ENCODE data around the gene INCA1.

Gene INCA1

DNA sequence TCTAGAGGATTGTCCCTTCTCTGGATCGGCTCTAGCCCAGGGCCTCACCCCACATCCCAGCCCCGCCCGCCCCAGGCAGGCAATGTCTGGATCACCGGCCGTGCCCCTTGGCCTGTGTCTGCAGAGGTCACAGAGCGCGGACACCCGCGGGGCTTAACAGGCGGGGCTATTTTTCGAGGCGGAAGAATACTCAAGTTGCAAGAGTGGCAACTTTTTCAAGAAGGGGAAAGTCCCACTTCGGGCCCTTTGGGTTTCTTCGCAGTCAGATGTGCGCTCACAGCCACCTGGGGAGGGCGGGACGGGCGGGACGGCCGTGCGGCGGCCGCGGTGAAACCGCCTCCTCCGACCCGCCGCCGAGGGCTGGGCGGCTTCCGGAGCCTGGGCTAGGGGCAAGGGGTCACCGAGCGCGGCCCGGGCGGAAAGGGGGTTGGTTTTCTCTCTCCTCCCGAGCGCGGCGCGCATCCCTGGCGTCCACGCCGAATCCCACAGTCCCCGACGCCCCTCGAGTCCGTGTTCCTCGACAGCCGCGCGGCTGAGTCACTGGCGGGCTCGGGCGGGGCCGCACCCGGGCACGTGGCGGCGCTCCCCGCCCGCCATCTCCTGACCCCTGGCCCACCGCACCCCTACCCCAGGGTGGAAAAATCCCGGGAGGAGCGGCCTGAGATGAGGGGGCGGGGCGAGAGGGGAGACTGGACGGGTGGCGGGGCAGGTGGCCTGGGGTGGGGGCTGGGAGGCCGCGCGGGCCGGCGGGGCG is 47.8 kb downstream of the INCA1 start:
- H3K4me1 ChIP-seq (ENCODE audit: control insufficient read depth, low read length) = peaks cover 46% of the 10 kb centered on the region
- TF ChIP-seq, protein P1, sequence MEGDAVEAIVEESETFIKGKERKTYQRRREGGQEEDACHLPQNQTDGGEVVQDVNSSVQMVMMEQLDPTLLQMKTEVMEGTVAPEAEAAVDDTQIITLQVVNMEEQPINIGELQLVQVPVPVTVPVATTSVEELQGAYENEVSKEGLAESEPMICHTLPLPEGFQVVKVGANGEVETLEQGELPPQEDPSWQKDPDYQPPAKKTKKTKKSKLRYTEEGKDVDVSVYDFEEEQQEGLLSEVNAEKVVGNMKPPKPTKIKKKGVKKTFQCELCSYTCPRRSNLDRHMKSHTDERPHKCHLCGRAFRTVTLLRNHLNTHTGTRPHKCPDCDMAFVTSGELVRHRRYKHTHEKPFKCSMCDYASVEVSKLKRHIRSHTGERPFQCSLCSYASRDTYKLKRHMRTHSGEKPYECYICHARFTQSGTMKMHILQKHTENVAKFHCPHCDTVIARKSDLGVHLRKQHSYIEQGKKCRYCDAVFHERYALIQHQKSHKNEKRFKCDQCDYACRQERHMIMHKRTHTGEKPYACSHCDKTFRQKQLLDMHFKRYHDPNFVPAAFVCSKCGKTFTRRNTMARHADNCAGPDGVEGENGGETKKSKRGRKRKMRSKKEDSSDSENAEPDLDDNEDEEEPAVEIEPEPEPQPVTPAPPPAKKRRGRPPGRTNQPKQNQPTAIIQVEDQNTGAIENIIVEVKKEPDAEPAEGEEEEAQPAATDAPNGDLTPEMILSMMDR (IDR thresholded peaks at IDR 0.05; ENCODE audit: low read depth, low read length, poor library complexity, severe bottlenecking) = no peak
- no peak for TF ChIP-seq EZH2phosphoT487 (IDR thresholded peaks at IDR 0.05; ENCODE audit: borderline replicate concordance, low read length)

DNA sequence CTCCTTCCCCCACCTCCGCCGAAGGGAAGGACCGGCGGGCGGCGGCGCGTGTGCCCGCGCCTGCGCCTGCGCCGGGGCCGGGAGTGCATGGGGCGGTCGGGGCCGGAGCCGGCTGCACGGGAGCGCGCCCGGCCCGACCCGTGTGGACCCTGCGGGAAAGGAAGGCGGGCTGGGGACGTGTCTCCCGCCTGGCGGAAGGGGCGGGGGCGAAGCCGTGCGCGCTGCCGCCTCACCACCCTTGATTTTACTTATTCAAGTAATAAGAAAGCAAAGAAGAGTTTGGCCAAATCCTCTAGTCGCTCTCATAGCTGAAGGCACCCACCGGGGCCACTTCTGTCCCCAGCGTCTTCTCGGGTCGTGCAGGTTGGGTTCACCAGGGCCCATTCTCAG is 48.4 kb downstream of the INCA1 start:
- H3F3A ChIP-seq (ENCODE audit: control insufficient read depth, insufficient read depth) = peaks cover 43% of the 10 kb centered on the region

More for the DNA sequence above, 47.8 kb downstream of the INCA1 start:
- Histone ChIP-seq H3K9me3 (ENCODE audit: control insufficient read depth, insufficient read depth, low read length) (no peaks in the 10 kb centered on the region), H4K20me1 (ENCODE audit: control insufficient read depth, insufficient read depth, low read depth, low read length) (peaks cover 13% of the 10 kb centered on the region; the same call in 1 of the 2 replicates), H3K27me3 (ENCODE audit: control insufficient read depth, low read length) (no peaks in the 10 kb centered on the region), H3F3A (ENCODE audit: control insufficient read depth, insufficient read depth) (peaks cover 37% of the 10 kb centered on the region), H3K4me3 (ENCODE audit: low read length) (peak overlapping the region; percentile 93), H3K4me2 (ENCODE audit: low read length) (peak overlapping the region; percentile 94), H3K27ac (ENCODE audit: low read depth, low read length) (peak overlapping the region; percentile 99), H3K36me3 (ENCODE audit: control insufficient read depth, low read length) (peaks cover 40% of the 10 kb centered on the region), H3K9me2 (replicated peaks; ENCODE audit: control insufficient read depth, low read length) (no peaks in the 10 kb centered on the region), H3K79me2 (ENCODE audit: control insufficient read depth, low read length) (peaks cover 49% of the 10 kb centered on the region)

DNA sequence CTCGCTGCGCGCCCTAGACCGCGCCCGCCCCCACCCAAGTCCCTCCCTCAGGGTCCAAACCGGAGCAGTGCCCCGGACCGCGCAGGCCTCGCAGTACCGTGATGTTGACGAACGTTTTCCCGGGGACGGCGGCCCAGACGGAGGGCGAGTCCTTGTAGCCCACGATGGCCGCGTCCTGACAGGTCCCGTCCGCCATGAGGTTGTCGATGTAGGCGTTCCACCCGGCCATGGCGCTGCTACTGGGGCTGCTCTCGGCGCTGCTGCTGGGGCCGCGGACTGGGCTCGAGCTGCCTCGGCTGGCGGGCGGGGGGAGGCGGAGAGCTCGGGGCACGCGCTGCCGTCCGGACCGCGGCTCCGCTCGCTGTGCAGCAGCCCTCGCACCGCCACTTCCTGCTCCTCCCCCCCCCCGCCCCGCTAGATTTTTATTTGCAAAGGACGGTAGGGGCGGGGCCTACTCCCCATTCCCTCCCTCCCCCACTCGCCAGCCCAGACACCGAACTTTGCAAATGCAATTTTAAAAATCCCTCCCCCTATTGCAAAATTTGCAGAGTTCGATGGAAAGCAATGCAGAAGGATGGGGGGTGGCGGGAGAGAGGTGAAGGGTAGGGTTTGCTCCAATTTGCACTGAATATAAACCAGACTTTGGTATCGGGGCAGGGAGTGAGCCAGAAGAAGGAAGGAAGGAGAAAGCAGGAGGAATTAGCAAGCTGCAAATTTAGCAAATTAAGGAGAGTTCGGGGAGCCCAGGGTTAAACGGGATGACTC is 49.0 kb downstream of the INCA1 start, which contains the start of gene PFN1:
Gene PFN1 (minus strand): TSS at position 365 of the 765 bp plus-strand sequence. CDS start 136 bp downstream, at position 229.
- H3K9me3 ChIP-seq (ENCODE audit: control insufficient read depth, insufficient read depth, low read length) = no peaks in the 10 kb centered on the region

More for the DNA sequence above, 48.4 kb downstream of the INCA1 start:
- H3K9me2 ChIP-seq (replicated peaks; ENCODE audit: control insufficient read depth, low read length) = no peaks in the 10 kb centered on the region
- peaks cover 45% of the 10 kb centered on the region for H3K36me3 ChIP-seq (ENCODE audit: control insufficient read depth, low read length)
- TF ChIP-seq, protein P1 (IDR thresholded peaks at IDR 0.05; ENCODE audit: low read depth, low read length, poor library complexity, severe bottlenecking) = no peak
- TF ChIP-seq EZH2phosphoT487 (IDR thresholded peaks at IDR 0.05; ENCODE audit: borderline replicate concordance, low read length) = no peak
- peak overlapping the region; percentile 93 for H3K4me3 ChIP-seq (ENCODE audit: low read length)
- H3K9me3 ChIP-seq (ENCODE audit: control insufficient read depth, insufficient read depth, low read length) = no peaks in the 10 kb centered on the region
- peaks cover 55% of the 10 kb centered on the region for H3K79me2 ChIP-seq (ENCODE audit: control insufficient read depth, low read length)
- peaks cover 13% of the 10 kb centered on the region; the same call in 1 of the 2 replicates for H4K20me1 ChIP-seq (ENCODE audit: control insufficient read depth, insufficient read depth, low read depth, low read length)
- H3K4me1 ChIP-seq (ENCODE audit: control insufficient read depth, low read length) = peaks cover 52% of the 10 kb centered on the region
- peak overlapping the region; percentile 99 for H3K27ac ChIP-seq (ENCODE audit: low read depth, low read length)
- H3K27me3 ChIP-seq (ENCODE audit: control insufficient read depth, low read length) = no peaks in the 10 kb centered on the region
- H3K4me2 ChIP-seq (ENCODE audit: low read length) = peak overlapping the region; percentile 94

More for the DNA sequence above, 49.0 kb downstream of the INCA1 start, which contains the start of gene PFN1:
- Histone ChIP-seq H3K36me3 (ENCODE audit: control insufficient read depth, low read length) (peaks cover 50% of the 10 kb centered on the region), H3K4me2 (ENCODE audit: low read length) (peak within 1 kb of the TSS; percentile 94), H3K27me3 (ENCODE audit: control insufficient read depth, low read length) (no peaks in the 10 kb centered on the region), H3K4me1 (ENCODE audit: control insufficient read depth, low read length) (peaks cover 57% of the 10 kb centered on the region), H3K27ac (ENCODE audit: low read depth, low read length) (peak within 1 kb of the TSS; percentile 99), H3K9me2 (replicated peaks; ENCODE audit: control insufficient read depth, low read length) (no peaks in the 10 kb centered on the region), H4K20me1 (ENCODE audit: control insufficient read depth, insufficient read depth, low read depth, low read length) (peaks cover 13% of the 10 kb centered on the region; the same call in 1 of the 2 replicates), H3F3A (ENCODE audit: control insufficient read depth, insufficient read depth) (peaks cover 48% of the 10 kb centered on the region), H3K79me2 (ENCODE audit: control insufficient read depth, low read length) (peaks cover 60% of the 10 kb centered on the region), H3K4me3 (ENCODE audit: low read length) (peak within 1 kb of the TSS; percentile 93)
- no peak for TF ChIP-seq EZH2phosphoT487 (IDR thresholded peaks at IDR 0.05; ENCODE audit: borderline replicate concordance, low read length)
- TF ChIP-seq, protein P1 (IDR thresholded peaks at IDR 0.05; ENCODE audit: low read depth, low read length, poor library complexity, severe bottlenecking) = no peak
